ENCODE results near the gene ESAM.
A peak's percentile ranks its signal among the peaks of the same experiment; 100 is the strongest.

The ESAM gene, protein sequence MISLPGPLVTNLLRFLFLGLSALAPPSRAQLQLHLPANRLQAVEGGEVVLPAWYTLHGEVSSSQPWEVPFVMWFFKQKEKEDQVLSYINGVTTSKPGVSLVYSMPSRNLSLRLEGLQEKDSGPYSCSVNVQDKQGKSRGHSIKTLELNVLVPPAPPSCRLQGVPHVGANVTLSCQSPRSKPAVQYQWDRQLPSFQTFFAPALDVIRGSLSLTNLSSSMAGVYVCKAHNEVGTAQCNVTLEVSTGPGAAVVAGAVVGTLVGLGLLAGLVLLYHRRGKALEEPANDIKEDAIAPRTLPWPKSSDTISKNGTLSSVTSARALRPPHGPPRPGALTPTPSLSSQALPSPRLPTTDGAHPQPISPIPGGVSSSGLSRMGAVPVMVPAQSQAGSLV

DNA sequence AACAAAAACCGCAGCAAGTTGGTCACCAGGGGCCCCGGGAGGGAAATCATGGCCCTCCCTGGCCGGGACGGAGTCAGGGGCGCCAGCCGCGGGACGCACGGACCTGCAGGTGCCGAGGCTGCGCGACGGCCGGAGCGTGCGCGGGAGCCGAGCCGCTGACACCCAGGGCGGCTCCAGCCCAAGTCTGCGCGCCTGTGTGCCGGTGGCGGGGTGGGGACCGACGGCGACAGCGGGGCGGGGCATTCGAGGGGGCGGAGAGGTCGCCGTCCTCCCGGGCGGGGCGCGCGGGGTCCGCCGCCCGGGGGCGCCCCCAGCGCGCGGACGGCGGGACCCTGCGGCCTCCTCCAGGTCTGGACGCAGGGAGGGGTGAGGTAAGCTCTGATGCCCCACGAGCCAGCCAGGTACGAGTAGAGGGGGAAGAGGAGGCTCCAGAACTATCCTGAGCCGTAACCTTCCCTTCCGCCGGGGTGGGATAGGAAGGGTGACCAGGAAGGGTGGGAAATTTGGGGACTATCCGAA, at the start of gene ESAM:
Gene ESAM, minus strand, starts transcription at position 186 of the 519 bp plus-strand sequence. Its CDS starts 136 bp downstream, at position 50.
- H3K4me3 ChIP-seq = peak within 1 kb of the TSS; percentile 79
- no peaks in the 10 kb centered on the region for H3K27me3 ChIP-seq
- H3K27ac ChIP-seq = peak within 1 kb of the TSS; percentile 92
- peak within 1 kb of the TSS; percentile 85 for H3K9ac ChIP-seq
- TF ChIP-seq Cebpa-rat (IDR thresholded peaks at IDR 0.05) = no peak
- peaks cover 23% of the 10 kb centered on the region for H4K20me1 ChIP-seq
- peak within 1 kb of the TSS; percentile 96 for H3K4me2 ChIP-seq
- H3K9me3 ChIP-seq = no peaks in the 10 kb centered on the region
- H3K36me3 ChIP-seq = peaks cover 24% of the 10 kb centered on the region
- peaks cover 53% of the 10 kb centered on the region for H3K4me1 ChIP-seq

- Histone ChIP-seq H3K4me3 (no peak overlapping the region), H4K20me1 (no peaks in the 10 kb centered on the region), H3K36me3 (no peaks in the 10 kb centered on the region), H3K9ac (no peak overlapping the region), H3K27ac (no peak overlapping the region), H3K4me2 (no peak overlapping the region), H3K27me3 (no peaks in the 10 kb centered on the region), H3K4me1 (no peaks in the 10 kb centered on the region; the same call in 1 of the 2 replicates), H3K9me3 (no peaks in the 10 kb centered on the region)
- no peak for TF ChIP-seq Cebpa-rat (IDR thresholded peaks at IDR 0.05)
These were observed 49.5 kb upstream of the ESAM start for GRCh38 chr11:124811399-124812125.

DNA sequence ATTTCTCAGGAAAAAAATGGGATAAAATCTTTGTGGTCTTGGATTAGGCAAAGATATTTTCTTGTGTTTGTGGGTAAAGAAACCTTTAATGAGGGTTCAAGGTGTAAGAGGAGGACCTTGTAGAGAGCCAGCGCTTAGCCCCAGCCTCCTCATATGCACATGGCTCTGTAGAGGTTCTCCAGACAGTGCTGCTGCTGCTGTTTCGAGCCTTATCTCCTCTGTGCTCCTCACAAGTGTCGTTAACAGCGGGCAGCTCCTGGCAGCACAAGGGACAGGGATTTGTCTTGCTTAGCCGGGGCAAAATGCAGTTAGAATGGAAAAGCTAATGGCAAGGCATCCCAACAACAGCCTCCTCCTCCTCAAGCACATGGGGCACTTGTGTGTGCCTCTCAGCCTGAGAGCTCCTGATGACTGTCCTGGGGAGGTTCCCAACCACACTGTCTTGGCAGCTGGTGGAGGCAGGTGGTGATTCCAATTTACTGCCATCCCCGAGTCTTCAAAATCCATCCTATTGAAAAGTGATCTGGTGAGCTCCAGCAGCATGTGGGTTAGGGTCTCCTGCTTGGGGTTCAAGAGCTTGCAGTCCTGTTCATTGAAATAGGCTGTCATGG, 45.7 kb upstream of the ESAM start:
- no peak for TF ChIP-seq Cebpa-rat (IDR thresholded peaks at IDR 0.05)

GRCh38 chr11:124807201-124807600, 45.1 kb upstream of the ESAM start:
- Histone ChIP-seq H3K9ac (no peak overlapping the region), H3K27me3 (no peaks in the 10 kb centered on the region), H3K4me3 (no peak overlapping the region), H3K4me1 (no peaks in the 10 kb centered on the region), H3K36me3 (no peaks in the 10 kb centered on the region), H3K9me3 (no peaks in the 10 kb centered on the region), H3K4me2 (no peak overlapping the region), H3K27ac (no peak overlapping the region), H4K20me1 (no peaks in the 10 kb centered on the region)
- TF ChIP-seq Cebpa-rat (IDR thresholded peaks at IDR 0.05) = no peak

More for the DNA sequence above, 45.7 kb upstream of the ESAM start:
- Histone ChIP-seq H3K4me3 (no peak overlapping the region), H3K27ac (no peak overlapping the region), H3K9me3 (no peaks in the 10 kb centered on the region), H3K36me3 (no peaks in the 10 kb centered on the region), H3K9ac (no peak overlapping the region), H3K27me3 (no peaks in the 10 kb centered on the region), H3K4me2 (no peak overlapping the region), H4K20me1 (no peaks in the 10 kb centered on the region), H3K4me1 (no peaks in the 10 kb centered on the region; the same call in 1 of the 2 replicates)

DNA sequence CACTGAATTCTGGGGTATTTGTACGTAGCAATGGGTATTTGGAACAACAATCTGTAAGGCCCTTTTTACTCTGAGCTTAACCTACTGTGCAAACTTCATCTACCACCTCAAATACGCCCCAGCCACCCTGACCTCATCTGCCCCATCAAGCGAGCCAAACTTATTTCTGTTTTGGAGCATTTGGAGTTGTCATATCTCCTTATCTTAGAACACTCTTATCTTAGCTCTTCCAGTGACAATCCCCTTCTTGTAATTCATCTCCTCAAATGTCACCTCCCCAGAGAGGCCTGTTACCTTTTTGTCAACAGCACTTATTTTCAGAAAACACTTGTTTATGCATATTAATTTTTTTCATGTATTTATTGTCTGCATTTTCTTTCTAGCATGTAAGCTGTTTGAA, 42.8 kb upstream of the ESAM start:
- no peak overlapping the region for H3K9ac ChIP-seq

GRCh38 chr11:124801636-124802312, 39.7 kb upstream of the ESAM start:
- TF ChIP-seq Cebpa-rat (IDR thresholded peaks at IDR 0.05) = no peak
- Histone ChIP-seq H3K27me3 (no peaks in the 10 kb centered on the region), H3K4me2 (peak overlapping the region; percentile 89), H3K9ac (no peak overlapping the region), H3K36me3 (no peaks in the 10 kb centered on the region), H3K9me3 (no peaks in the 10 kb centered on the region), H3K4me1 (peaks cover 31% of the 10 kb centered on the region), H3K27ac (no peak overlapping the region), H3K4me3 (no peak overlapping the region), H4K20me1 (peaks cover 23% of the 10 kb centered on the region)

More for the DNA sequence above, 42.8 kb upstream of the ESAM start:
- TF ChIP-seq Cebpa-rat (IDR thresholded peaks at IDR 0.05) = no peak
- no peaks in the 10 kb centered on the region for H3K9me3 ChIP-seq
- no peak overlapping the region for H3K4me2 ChIP-seq
- no peak overlapping the region for H3K4me3 ChIP-seq
- H3K36me3 ChIP-seq = no peaks in the 10 kb centered on the region
- no peak overlapping the region for H3K27ac ChIP-seq
- H4K20me1 ChIP-seq = no peaks in the 10 kb centered on the region
- peaks cover 10% of the 10 kb centered on the region for H3K4me1 ChIP-seq
- H3K27me3 ChIP-seq = no peaks in the 10 kb centered on the region

DNA sequence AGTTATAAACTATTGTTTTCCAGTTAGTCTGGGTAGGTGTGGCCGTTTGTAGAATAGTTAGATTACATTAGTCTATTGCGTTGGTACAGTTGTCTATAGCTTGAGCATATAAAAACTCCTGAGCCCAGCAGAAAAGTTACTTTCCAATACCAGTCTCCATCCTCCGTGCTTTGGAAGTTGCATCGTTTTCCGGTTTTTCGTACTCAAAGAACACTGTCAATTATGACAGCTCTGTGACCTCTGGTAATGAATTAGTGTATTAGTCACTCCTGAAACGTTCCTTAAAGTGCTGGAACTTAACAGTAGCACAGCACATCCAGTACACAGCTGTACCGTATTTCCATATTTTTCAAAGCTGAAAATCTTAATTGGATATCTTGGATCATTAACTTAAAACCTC, 38.9 kb upstream of the ESAM start:
- Histone ChIP-seq H3K27me3 (no peaks in the 10 kb centered on the region), H3K4me3 (peak overlapping the region; percentile 79), H4K20me1 (peaks cover 31% of the 10 kb centered on the region), H3K9me3 (no peaks in the 10 kb centered on the region), H3K27ac (peak overlapping the region; percentile 96), H3K4me2 (peak overlapping the region; percentile 89), H3K36me3 (no peaks in the 10 kb centered on the region), H3K9ac (peak overlapping the region; percentile 85), H3K4me1 (peaks cover 31% of the 10 kb centered on the region)
- no peak for TF ChIP-seq Cebpa-rat (IDR thresholded peaks at IDR 0.05)

GRCh38 chr11:124800226-124800929, 38.3 kb upstream of the ESAM start, which contains the start of gene MSANTD2:
TSS of gene MSANTD2 (minus strand) at chr11:124800406. CDS start at chr11:124800380, 26 bp downstream.
- peak within 1 kb of the TSS; percentile 96 for H3K27ac ChIP-seq
- H3K9me3 ChIP-seq = no peaks in the 10 kb centered on the region

More at GRCh38 chr11:124800226-124800929, 38.3 kb upstream of the ESAM start, which contains the start of gene MSANTD2:
- Histone ChIP-seq H3K4me3 (peak within 1 kb of the TSS; percentile 79), H3K9ac (peak within 1 kb of the TSS; percentile 85), H4K20me1 (peaks cover 37% of the 10 kb centered on the region), H3K4me1 (peaks cover 31% of the 10 kb centered on the region), H3K27me3 (no peaks in the 10 kb centered on the region), H3K36me3 (no peaks in the 10 kb centered on the region), H3K4me2 (peak within 1 kb of the TSS; percentile 89)
- no peak for TF ChIP-seq Cebpa-rat (IDR thresholded peaks at IDR 0.05)
